ENCODE data around the gene SELENOH. TPM values are rescaled to one million over a fixed set of nuclear protein-coding genes. Genes with fewer than 3 reads are reported as not detected.

SELENOH gene, protein sequence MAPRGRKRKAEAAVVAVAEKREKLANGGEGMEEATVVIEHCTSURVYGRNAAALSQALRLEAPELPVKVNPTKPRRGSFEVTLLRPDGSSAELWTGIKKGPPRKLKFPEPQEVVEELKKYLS
- total RNA-seq (127 and 135 TPM in 2 replicates), polyA plus RNA-seq (205 and 229 TPM in 2 replicates)

GRCh38 chr11:57741132-57742086, at the start of gene SELENOH:
TSS of gene SELENOH (plus strand) at chr11:57741491. CDS start at chr11:57741596, 105 bp downstream.
- no peaks in the 10 kb centered on the region for H3K27me3 ChIP-seq
- peaks cover 36% of the 10 kb centered on the region for H3K79me2 ChIP-seq
- H3K27ac ChIP-seq, result peak within 1 kb of the TSS; percentile 92
- TF ChIP-seq, protein P1, sequence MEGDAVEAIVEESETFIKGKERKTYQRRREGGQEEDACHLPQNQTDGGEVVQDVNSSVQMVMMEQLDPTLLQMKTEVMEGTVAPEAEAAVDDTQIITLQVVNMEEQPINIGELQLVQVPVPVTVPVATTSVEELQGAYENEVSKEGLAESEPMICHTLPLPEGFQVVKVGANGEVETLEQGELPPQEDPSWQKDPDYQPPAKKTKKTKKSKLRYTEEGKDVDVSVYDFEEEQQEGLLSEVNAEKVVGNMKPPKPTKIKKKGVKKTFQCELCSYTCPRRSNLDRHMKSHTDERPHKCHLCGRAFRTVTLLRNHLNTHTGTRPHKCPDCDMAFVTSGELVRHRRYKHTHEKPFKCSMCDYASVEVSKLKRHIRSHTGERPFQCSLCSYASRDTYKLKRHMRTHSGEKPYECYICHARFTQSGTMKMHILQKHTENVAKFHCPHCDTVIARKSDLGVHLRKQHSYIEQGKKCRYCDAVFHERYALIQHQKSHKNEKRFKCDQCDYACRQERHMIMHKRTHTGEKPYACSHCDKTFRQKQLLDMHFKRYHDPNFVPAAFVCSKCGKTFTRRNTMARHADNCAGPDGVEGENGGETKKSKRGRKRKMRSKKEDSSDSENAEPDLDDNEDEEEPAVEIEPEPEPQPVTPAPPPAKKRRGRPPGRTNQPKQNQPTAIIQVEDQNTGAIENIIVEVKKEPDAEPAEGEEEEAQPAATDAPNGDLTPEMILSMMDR (IDR thresholded peaks at IDR 0.05; ENCODE audit: poor library complexity), result no peak
- TF ChIP-seq EZH2 (IDR thresholded peaks at IDR 0.05; ENCODE audit: borderline replicate concordance) (no peak), EZH2phosphoT487 (IDR thresholded peaks at IDR 0.05; ENCODE audit: low read depth, severe bottlenecking, unreplicated experiment) (no peak)
- no peaks in the 10 kb centered on the region for H4K20me1 ChIP-seq (ENCODE audit: insufficient read depth, poor library complexity, severe bottlenecking)
- peak; percentile 98 for DNase-seq (ENCODE audit: low spot score)
- peak within 1 kb of the TSS; percentile 82 for H3K4me2 ChIP-seq
- peak within 1 kb of the TSS; percentile 80 for H3K4me3 ChIP-seq
- under 1% methylated on average over 67 of the region's 75 CpGs for WGBS (ENCODE audit: low lambda C conversion rate, missing lambda C conversion rate)
- no peaks in the 10 kb centered on the region for H3K9me3 ChIP-seq (ENCODE audit: low read depth)
- H3K36me3 ChIP-seq (replicated peaks; ENCODE audit: insufficient read depth, low read depth), result peaks cover 4% of the 10 kb centered on the region
- H2AFZ ChIP-seq, result peak within 1 kb of the TSS; percentile 73
- H3K9me2 ChIP-seq (replicated peaks; ENCODE audit: insufficient read depth), result no peaks in the 10 kb centered on the region
- no peaks in the 10 kb centered on the region for H3K4me1 ChIP-seq (ENCODE audit: insufficient read depth)

DNA sequence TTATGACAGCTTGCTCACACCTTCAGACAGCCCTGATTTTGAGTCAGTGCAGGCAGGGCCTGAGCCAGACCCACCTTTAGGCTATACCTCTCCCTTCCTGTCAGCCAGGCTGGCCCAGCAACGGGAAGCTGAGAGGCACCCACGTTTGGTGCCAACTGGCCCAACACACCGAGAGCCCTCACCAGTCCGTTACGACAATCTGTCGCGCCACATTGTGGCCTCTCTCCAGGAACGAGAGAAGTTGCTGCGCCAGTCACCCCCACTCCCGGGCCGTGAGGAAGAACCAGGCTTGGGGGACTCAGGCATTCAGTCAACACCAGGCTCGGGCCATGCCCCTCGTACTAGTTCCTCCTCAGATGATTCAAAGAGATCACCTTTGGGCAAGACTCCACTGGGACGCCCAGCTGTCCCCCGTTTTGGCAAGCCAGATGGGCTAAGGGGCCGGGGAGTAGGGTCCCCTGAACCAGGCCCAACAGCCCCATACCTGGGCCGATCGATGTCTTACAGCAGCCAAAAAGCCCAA, 42.4 kb upstream of the SELENOH start:
- no peaks in the 10 kb centered on the region for H3K9me3 ChIP-seq (ENCODE audit: low read depth)
- no peak overlapping the region for H3K4me2 ChIP-seq
- no peak overlapping the region for H3K27ac ChIP-seq
- no peaks in the 10 kb centered on the region for H3K79me2 ChIP-seq
- no peak for TF ChIP-seq EZH2phosphoT487 (IDR thresholded peaks at IDR 0.05; ENCODE audit: low read depth, severe bottlenecking, unreplicated experiment)
- TF ChIP-seq, protein P1 (IDR thresholded peaks at IDR 0.05; ENCODE audit: poor library complexity), result no peak
- TF ChIP-seq EZH2 (IDR thresholded peaks at IDR 0.05; ENCODE audit: borderline replicate concordance), result no peak
- H3K4me1 ChIP-seq (ENCODE audit: insufficient read depth), result no peaks in the 10 kb centered on the region
- no peaks in the 10 kb centered on the region for H3K27me3 ChIP-seq
- no peak overlapping the region for H3K4me3 ChIP-seq
- no peaks in the 10 kb centered on the region for H4K20me1 ChIP-seq (ENCODE audit: insufficient read depth, poor library complexity, severe bottlenecking)
- no peak for DNase-seq (ENCODE audit: low spot score)
- 94% methylated on average over 18 of the region's 18 CpGs for WGBS (ENCODE audit: low lambda C conversion rate, missing lambda C conversion rate)
- peaks cover 7% of the 10 kb centered on the region for H3K36me3 ChIP-seq (replicated peaks; ENCODE audit: insufficient read depth, low read depth)
- H2AFZ ChIP-seq, result no peak overlapping the region
- H3K9me2 ChIP-seq (replicated peaks; ENCODE audit: insufficient read depth), result no peaks in the 10 kb centered on the region

- no peaks in the 10 kb centered on the region for H3K4me1 ChIP-seq (ENCODE audit: insufficient read depth)
- WGBS (ENCODE audit: low lambda C conversion rate, missing lambda C conversion rate), result 94% methylated on average over 10 of the region's 10 CpGs
- no peaks in the 10 kb centered on the region for H3K27me3 ChIP-seq
- H3K9me2 ChIP-seq (replicated peaks; ENCODE audit: insufficient read depth), result no peaks in the 10 kb centered on the region
- no peaks in the 10 kb centered on the region for H3K9me3 ChIP-seq (ENCODE audit: low read depth)
- peaks cover 1% of the 10 kb centered on the region for H3K36me3 ChIP-seq (replicated peaks; ENCODE audit: insufficient read depth, low read depth)
- no peaks in the 10 kb centered on the region for H3K79me2 ChIP-seq
- no peak overlapping the region for H3K27ac ChIP-seq
- no peak overlapping the region for H2AFZ ChIP-seq
- no peaks in the 10 kb centered on the region for H4K20me1 ChIP-seq (ENCODE audit: insufficient read depth, poor library complexity, severe bottlenecking)
- no peak for TF ChIP-seq EZH2phosphoT487 (IDR thresholded peaks at IDR 0.05; ENCODE audit: low read depth, severe bottlenecking, unreplicated experiment)
- TF ChIP-seq EZH2 (IDR thresholded peaks at IDR 0.05; ENCODE audit: borderline replicate concordance), result no peak
- TF ChIP-seq, protein P1 (IDR thresholded peaks at IDR 0.05; ENCODE audit: poor library complexity), result no peak
- no peak for DNase-seq (ENCODE audit: low spot score)
- H3K4me2 ChIP-seq, result no peak overlapping the region
- no peak overlapping the region for H3K4me3 ChIP-seq
Observed at GRCh38 chr11:57699813-57700212, 41.5 kb upstream of the SELENOH start.

Data from hepatocyte (in vitro differentiated cells).